Activated CD4-positive, alpha-beta T cell treated with anti-CD3 and anti-CD28 coated beads, Interleukin-2, amount 10 ng/mL, durations not matched to agents 7 days and 5 days (primary cell): ENCODE measurements around the gene DSG2. TPM values are rescaled to one million over a fixed set of nuclear protein-coding genes. Genes with fewer than 3 reads are reported as not detected.
"Not testable (repeated sequence)": the region's sequence is repeated elsewhere in the genome, so short reads cannot be mapped to it uniquely, and the experiment has no call there.

Experiments used
- CTCF ChIA-PET: fragments of 350-600 bp; sonication (Branson Sonifier 250); formaldehyde crosslinking; loops from one replicate; lab custom pipeline; 2021; ENCODE audit warnings: antibody characterized with exemption; lab: Charles Lee
- POLR2A ChIA-PET: fragments of 350-600 bp; sonication (Branson Sonifier 250); formaldehyde crosslinking; loops from one replicate; lab custom pipeline; 2021; ENCODE audit warnings: antibody characterized with exemption; lab: Charles Lee
- DNase-seq: peaks from one replicate; pipeline ENCODE4 v3.0.0-alpha.2; 2020
- H3K27ac Mint-ChIP-seq: one replicate; pipeline ENCODE4 v1.8.0; 2021; ENCODE audit warnings: mild to moderate bottlenecking, moderate library complexity, mixed read lengths
- H3K27me3 Mint-ChIP-seq: one replicate; pipeline ENCODE4 v1.8.0; 2021; ENCODE audit warnings: mixed read lengths
- H3K36me3 Mint-ChIP-seq: one replicate; pipeline ENCODE4 v1.8.0; 2021; ENCODE audit warnings: low read depth, mixed read lengths
- H3K4me1 Mint-ChIP-seq: one replicate; pipeline ENCODE4 v1.8.0; 2021; ENCODE audit warnings: mixed read lengths
- H3K4me3 Mint-ChIP-seq: one replicate; pipeline ENCODE4 v1.8.0; 2021; ENCODE audit warnings: mild to moderate bottlenecking, moderate library complexity, mixed read lengths
- H3K9me3 Mint-ChIP-seq: one replicate; pipeline ENCODE4 v1.8.0; 2021; ENCODE audit warnings: mixed read lengths
- total RNA-seq, 2 experiments: library from RNA; stranded (reverse); gene quantifications; one replicate each; pipeline ENCODE4 v1.2.3, GENCODE V29; 2021

Gene DSG2
- total RNA-seq, 2 experiments from 2014 or later = 1.3 to 1.6 TPM

DNA sequence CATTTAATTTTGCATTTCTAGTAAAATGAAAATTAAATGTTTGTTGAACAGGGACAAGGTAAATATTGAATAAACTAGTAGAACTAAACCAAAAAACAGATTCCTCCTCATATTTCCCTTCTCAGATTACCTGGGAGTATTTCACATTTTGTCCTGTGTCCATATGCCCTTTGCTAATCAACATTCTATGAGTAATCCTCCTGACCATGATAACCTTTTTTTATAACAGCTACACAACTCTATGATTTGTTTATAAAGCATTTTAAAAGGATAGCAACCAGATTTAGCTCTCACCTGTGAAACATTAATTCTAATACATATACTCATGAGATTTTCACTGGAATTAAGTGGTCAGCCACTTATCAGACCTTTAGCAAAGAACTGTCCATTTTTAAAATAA is 7.1 kb upstream of the DSG2 start:
- Mint-ChIP-seq H3K27ac (no peak overlapping the region), H3K9me3 (no peaks in the 10 kb centered on the region), H3K27me3 (peaks cover 7% of the 10 kb centered on the region), H3K4me1 (no peaks in the 10 kb centered on the region), H3K36me3 (no peaks in the 10 kb centered on the region), H3K4me3 (no peak overlapping the region)
- DNase-seq = no peak
- ChIA-PET POLR2A (no interaction called here), CTCF (no interaction called here)

DNA sequence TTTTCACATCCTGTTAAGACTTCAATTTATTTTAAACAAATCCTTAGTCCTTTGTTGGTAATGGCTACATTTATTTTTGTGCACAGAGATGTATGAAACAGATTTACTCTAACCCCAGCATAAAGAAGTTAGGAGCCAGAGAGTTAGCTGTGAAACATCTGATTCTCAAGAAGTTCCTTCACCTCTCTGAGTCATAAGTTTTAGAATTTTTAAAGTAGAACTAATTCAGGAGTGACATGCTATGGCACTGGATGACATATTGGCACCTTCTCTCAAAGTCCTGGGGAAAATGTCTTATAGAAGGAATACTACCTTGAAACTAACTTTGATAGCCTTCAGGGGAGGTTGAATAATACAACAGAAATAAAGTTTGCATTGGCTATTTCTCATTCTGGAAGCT is 6.4 kb upstream of the DSG2 start:
- Mint-ChIP-seq H3K27me3 (peaks cover 12% of the 10 kb centered on the region), H3K9me3 (no peaks in the 10 kb centered on the region), H3K4me3 (no peak overlapping the region), H3K36me3 (no peaks in the 10 kb centered on the region), H3K27ac (no peak overlapping the region), H3K4me1 (no peaks in the 10 kb centered on the region)
- DNase-seq = no peak
- ChIA-PET CTCF (no interaction called here), POLR2A (no interaction called here)

DNA sequence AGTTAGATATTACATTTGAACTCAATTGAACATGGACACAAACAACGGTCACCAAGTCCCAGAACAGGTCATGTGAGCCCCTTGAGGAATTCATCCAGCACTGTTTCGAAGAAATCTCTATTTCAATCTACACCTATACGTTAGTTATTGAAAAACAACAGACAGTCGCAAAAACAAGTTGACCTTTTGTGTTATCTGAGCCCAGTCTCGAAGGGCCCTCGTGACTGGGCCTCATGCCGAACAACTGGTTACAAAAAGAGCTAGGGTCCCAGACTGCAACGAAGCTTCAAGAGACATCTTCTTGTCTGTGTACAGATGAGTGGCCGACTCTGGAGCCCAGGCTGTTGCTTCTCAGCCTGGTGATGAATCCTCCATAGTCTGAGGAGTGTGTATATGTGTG is 5.3 kb upstream of the DSG2 start:
- Mint-ChIP-seq H3K4me3 (no peak overlapping the region), H3K9me3 (no peaks in the 10 kb centered on the region), H3K27ac (no peak overlapping the region), H3K27me3 (peaks cover 20% of the 10 kb centered on the region), H3K36me3 (no peaks in the 10 kb centered on the region), H3K4me1 (no peaks in the 10 kb centered on the region)
- no peak for DNase-seq
- POLR2A ChIA-PET = no interaction called here
- CTCF ChIA-PET = no interaction called here

DNA sequence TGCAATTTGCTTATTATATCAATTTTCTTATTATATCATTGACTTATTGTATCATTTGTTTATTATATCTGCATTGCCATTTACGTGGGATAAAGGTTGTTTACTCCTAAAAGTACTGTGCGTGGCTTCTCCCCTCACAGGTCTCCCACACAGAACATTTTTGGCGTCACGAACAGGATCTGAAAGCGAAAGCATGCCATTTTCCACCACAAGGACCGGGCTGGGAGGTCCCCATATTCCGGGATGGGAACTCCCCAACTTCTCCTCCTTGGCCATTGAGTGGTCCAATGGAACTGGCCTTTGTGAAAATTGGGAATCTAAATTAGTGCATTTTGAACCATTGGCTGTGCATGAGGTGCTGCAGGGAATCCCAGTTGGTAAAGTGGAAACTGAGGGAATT is 4.8 kb upstream of the DSG2 start:
- CTCF ChIA-PET = no interaction called here
- Mint-ChIP-seq H3K4me3 (no peak overlapping the region), H3K4me1 (no peaks in the 10 kb centered on the region), H3K27me3 (peaks cover 20% of the 10 kb centered on the region), H3K9me3 (no peaks in the 10 kb centered on the region), H3K27ac (no peak overlapping the region), H3K36me3 (no peaks in the 10 kb centered on the region)
- POLR2A ChIA-PET = no interaction called here
- DNase-seq = no peak

DNA sequence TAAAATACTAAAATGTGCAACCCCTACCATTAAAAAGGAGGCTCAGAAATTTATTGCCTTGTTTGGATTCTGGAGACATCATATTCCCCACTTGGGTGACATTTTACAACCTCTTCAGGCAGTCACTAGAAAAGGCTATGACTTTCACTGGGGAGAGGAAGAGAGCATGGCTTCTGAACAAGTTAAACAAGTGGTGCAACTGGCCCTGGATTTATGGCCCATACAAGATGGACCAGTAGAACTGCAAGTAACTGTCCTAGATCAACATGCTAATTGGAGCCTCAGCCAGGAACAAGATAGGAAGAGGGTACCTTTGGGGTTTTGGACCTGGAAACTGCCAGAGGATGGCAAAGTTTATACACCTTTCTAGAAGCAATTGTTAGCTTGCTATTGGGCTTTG is 4.0 kb upstream of the DSG2 start:
- no peaks in the 10 kb centered on the region for H3K9me3 Mint-ChIP-seq
- no peak overlapping the region for H3K4me3 Mint-ChIP-seq
- peaks cover 26% of the 10 kb centered on the region for H3K27me3 Mint-ChIP-seq
- no peak for DNase-seq
- H3K36me3 Mint-ChIP-seq = no peaks in the 10 kb centered on the region
- ChIA-PET POLR2A (no interaction called here), CTCF (no interaction called here)
- H3K27ac Mint-ChIP-seq = no peak overlapping the region
- H3K4me1 Mint-ChIP-seq = peaks cover 4% of the 10 kb centered on the region

DNA sequence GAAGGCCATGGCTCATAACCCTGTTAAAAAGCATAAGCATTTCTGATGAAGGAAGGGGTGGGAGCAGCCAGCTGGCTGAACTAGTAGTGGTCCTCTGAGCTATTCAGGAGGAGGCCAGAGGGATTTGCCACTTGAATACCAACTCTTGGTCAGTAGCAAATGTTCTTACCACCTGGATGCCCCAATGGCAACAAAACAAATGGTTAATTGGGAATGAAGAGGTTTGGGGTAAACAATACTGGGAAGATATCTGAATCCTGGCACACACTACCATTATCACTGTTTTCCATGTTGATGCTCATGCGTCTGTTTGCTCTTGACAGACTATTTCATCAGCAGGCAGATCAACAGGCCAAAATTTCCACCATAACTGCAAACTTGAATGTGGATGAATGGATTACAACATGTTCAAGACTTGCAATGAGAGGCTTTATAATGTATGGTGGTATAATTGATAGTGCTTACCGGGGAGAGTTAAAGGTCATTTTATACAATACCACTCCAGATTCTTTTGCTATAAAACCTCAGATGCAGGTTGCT is 3.2 kb upstream of the DSG2 start:
- Mint-ChIP-seq H3K27me3 (peaks cover 32% of the 10 kb centered on the region), H3K4me1 (peaks cover 10% of the 10 kb centered on the region)
- CTCF ChIA-PET, DNase-seq, H3K27ac Mint-ChIP-seq, H3K9me3 Mint-ChIP-seq, H3K36me3 Mint-ChIP-seq, POLR2A ChIA-PET, H3K4me3 Mint-ChIP-seq: not testable (repeated sequence)

DNA sequence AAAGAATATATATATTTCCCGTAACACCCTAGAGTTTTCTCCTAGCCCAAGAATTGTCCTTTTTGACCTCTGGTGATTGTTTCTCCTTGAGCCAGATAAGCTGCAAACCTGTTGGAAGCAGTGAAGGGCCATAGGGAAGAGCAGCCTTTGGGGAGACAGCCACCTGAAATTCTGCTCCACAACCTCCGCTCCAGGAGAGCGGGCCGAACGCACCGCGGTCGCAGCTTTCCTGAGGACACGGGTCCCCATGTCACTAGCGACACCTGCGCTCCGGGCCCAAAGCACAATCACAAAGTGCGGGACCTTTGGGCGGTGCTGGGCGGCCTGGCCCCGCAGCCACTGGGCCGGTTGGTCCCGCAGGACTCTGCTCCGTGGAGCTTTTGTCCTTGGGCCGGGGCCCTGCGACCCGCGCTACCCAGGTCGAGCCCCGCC is 557 bp upstream of the DSG2 start:
- no peaks in the 10 kb centered on the region for H3K9me3 Mint-ChIP-seq
- CTCF ChIA-PET = no interaction called here
- H3K4me1 Mint-ChIP-seq = peaks cover 10% of the 10 kb centered on the region
- peaks cover 36% of the 10 kb centered on the region for H3K27me3 Mint-ChIP-seq
- H3K4me3 Mint-ChIP-seq = no peak overlapping the region
- no peak for DNase-seq
- no peaks in the 10 kb centered on the region for H3K36me3 Mint-ChIP-seq
- H3K27ac Mint-ChIP-seq = no peak overlapping the region
- POLR2A ChIA-PET = no interaction called here

DNA sequence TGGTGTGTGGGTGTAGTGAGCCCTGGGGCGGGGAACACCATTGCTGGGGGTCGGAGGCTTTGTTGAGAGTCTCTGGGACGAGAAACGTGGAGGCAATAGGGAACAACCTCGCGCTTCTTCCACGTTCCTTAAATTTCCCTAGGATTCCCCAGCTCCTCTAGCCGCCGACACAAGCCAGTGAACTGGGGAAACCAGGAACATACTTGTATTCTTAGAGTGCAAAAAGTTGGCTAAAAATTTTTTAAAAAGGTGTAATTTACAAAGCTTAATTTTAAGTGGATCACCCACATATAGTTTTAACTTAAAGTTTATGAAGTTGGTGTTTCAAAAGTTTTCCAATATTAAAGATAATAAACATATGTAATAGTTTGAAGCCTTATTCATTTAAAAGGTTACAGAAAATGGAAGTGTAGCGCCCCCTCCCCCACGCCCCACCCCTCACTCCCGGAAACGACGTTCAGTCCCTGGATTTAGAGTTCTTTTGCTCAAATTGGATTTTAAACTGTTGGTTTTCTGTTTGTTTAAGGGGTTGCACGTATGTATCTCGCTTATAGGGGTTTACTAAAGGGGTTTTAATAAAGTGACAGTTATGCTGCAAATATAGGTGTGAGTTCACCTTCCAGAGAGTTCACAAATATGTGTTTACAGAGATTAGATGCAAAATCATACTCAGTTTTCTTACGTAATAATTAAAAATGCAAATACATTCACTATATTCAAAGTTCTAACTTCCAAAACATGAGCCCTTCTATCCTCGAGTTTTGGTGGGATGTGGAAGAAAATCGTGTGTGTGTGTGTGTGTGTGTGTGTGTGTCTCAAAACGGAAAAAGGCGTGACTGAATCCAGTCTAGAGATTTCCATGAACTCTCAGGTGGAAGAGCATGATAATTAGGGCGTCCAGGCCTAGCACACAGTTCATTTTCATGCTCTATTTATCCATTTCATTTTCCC is 872 bp downstream of the DSG2 start:
- H3K4me3 Mint-ChIP-seq = peak overlapping the region; percentile 72
- H3K4me1 Mint-ChIP-seq = peaks cover 10% of the 10 kb centered on the region
- no peak overlapping the region for H3K27ac Mint-ChIP-seq
- no peaks in the 10 kb centered on the region for H3K9me3 Mint-ChIP-seq
- H3K27me3 Mint-ChIP-seq = peaks cover 36% of the 10 kb centered on the region
- ChIA-PET POLR2A (no interaction called here), CTCF (no interaction called here)
- no peaks in the 10 kb centered on the region for H3K36me3 Mint-ChIP-seq
- DNase-seq = no peak

DNA sequence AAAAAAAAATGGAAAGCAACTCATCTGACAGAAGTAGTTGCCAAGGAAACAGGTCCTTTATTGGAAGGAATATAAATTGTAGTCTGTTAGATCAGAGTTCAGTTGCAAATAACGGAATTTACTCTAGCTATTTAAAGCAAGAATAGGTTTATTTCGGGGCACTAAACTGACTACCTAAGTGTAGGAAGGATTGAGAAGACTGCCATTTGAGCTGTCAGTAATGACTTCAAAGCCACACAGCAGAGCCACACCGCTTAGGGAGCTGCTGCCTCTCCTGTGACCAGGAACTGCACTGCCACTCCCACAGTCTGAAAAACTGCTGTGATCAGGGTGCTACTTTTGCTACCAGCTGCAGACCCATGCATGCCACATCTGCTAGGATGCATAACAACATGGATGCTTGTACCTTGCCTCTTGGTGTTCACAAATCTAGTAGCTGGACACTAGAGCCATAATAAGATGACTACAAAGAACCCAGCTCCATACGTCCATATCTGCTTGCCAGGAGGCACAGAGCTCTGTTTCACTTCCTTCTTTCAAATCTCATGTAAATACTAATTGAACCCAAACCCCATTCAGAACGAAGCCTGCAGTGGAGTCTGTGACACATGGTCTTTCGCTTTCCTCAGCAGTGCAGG is 2.2 kb downstream of the DSG2 start:
- no peaks in the 10 kb centered on the region for H3K36me3 Mint-ChIP-seq
- POLR2A ChIA-PET = no interaction called here
- CTCF ChIA-PET = no interaction called here
- no peaks in the 10 kb centered on the region for H3K9me3 Mint-ChIP-seq
- peaks cover 36% of the 10 kb centered on the region for H3K27me3 Mint-ChIP-seq
- no peak overlapping the region for H3K27ac Mint-ChIP-seq
- no peak overlapping the region for H3K4me3 Mint-ChIP-seq
- DNase-seq = no peak
- peaks cover 10% of the 10 kb centered on the region for H3K4me1 Mint-ChIP-seq

DNA sequence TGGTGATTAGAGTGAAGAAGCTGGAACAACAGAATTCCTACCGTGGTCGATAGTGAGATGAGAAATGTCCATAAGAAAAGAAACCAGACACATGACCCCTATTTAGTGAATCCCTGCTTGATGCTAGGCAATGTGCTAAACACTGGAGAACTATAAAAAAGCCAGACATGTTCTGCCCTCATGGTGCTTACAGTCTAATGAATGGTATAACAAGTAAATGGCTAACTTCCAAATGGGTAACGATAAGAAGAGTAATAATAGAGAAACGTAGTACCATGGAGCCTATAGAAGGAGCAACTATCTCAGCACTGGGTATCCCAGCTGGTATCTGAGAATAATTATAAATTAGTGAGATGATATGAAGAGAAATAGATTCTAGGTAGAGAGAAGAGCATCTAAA is 5.0 kb downstream of the DSG2 start:
- Mint-ChIP-seq H3K4me3 (no peak overlapping the region), H3K9me3 (no peaks in the 10 kb centered on the region), H3K27me3 (peaks cover 17% of the 10 kb centered on the region), H3K27ac (no peak overlapping the region), H3K36me3 (no peaks in the 10 kb centered on the region), H3K4me1 (peaks cover 10% of the 10 kb centered on the region)
- no peak for DNase-seq
- POLR2A ChIA-PET = interaction anchor here (0.6 kb wide), 1 partner anchor 364 kb away, joined by 4 read pairs; no protein-coding TSS in a partner anchor
- CTCF ChIA-PET = no interaction called here

DNA sequence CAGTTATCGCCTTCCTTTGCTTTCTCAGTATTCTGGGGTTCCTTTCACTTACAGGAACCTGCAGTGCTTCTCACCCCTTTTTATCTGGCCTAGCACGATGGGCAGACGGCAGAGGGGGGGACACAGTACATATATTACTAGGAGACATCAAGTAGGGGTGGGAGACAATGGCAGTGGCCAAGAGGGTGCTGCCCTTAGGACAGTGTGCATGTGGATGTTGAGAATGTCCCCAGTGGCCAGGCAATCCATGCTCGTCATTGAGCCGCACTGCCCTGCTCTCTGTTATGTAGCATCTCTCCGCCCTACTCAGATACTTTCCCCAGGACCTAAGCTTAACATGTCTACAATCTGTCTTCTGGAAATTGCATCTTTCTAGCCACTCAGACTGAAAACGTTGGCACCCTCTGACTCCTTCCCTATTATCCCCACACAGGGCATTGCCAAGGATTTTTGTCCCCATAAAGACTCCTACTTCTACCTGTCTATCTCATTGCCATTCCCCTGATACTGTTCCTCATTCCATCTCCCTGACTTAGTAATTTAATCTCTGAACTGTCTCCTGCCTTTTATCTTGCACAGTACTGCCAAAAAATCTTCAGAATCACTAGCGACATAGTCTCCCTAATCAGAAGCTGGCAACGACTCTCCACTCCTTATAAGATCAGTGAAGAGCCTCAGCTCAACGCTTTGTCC is 6.6 kb downstream of the DSG2 start:
- Mint-ChIP-seq H3K9me3 (no peaks in the 10 kb centered on the region), H3K4me3 (no peak overlapping the region), H3K27me3 (peaks cover 5% of the 10 kb centered on the region), H3K27ac (no peak overlapping the region), H3K4me1 (no peaks in the 10 kb centered on the region), H3K36me3 (no peaks in the 10 kb centered on the region)
- no peak for DNase-seq
- ChIA-PET CTCF (no interaction called here), POLR2A (no interaction called here)

DNA sequence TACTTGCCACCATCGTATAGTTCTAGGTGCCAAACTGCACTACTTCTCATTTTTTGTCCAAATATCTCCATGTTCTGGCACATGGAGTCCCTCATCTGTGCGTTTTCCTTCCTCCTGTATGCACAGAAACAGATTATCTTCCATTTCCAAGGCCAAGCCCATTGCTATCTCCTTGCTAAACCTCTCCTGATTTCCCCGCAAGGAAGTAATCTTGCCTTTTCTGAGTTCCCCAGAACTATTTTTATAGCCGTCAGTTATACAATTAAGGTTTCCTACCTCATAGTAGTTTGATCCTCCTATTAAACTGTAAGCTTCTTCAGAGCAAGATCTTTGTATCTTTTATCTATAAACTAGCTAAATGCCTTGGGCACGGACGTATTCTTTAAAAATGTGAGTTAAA is 7.2 kb downstream of the DSG2 start:
- Mint-ChIP-seq H3K36me3 (no peaks in the 10 kb centered on the region), H3K27ac (no peak overlapping the region), H3K9me3 (no peaks in the 10 kb centered on the region), H3K4me1 (no peaks in the 10 kb centered on the region), H3K27me3 (peaks cover 4% of the 10 kb centered on the region), H3K4me3 (no peak overlapping the region)
- no peak for DNase-seq
- CTCF ChIA-PET = no interaction called here
- POLR2A ChIA-PET = no interaction called here
